Hepatocyte (in vitro differentiated cells): ENCODE results near the gene HEBP1.

Experiments used
- CTCF ChIP-seq: fragments of 200-600 bp; sonication (generic); IDR thresholded peaks from 2 replicates; pipeline ENCODE4 v1.5.1; 2016; ENCODE audit warnings: antibody characterized with exemption, mild to moderate bottlenecking; ENCODE audit not compliant: poor library complexity
- EZH2 ChIP-seq: fragments of 200-600 bp; sonication (generic); IDR thresholded peaks from 2 replicates; pipeline ENCODE4 v1.6.1; 2016; ENCODE audit warnings: antibody characterized with exemption, mild to moderate bottlenecking, borderline replicate concordance
- EZH2phosphoT487 ChIP-seq: fragments of 200-600 bp; sonication (generic); IDR thresholded peaks from one replicate; pipeline ENCODE4 v1.6.1; 2018; ENCODE audit warnings: antibody characterized with exemption, mild to moderate bottlenecking, low read depth, moderate library complexity; ENCODE audit not compliant: unreplicated experiment, severe bottlenecking

DNA sequence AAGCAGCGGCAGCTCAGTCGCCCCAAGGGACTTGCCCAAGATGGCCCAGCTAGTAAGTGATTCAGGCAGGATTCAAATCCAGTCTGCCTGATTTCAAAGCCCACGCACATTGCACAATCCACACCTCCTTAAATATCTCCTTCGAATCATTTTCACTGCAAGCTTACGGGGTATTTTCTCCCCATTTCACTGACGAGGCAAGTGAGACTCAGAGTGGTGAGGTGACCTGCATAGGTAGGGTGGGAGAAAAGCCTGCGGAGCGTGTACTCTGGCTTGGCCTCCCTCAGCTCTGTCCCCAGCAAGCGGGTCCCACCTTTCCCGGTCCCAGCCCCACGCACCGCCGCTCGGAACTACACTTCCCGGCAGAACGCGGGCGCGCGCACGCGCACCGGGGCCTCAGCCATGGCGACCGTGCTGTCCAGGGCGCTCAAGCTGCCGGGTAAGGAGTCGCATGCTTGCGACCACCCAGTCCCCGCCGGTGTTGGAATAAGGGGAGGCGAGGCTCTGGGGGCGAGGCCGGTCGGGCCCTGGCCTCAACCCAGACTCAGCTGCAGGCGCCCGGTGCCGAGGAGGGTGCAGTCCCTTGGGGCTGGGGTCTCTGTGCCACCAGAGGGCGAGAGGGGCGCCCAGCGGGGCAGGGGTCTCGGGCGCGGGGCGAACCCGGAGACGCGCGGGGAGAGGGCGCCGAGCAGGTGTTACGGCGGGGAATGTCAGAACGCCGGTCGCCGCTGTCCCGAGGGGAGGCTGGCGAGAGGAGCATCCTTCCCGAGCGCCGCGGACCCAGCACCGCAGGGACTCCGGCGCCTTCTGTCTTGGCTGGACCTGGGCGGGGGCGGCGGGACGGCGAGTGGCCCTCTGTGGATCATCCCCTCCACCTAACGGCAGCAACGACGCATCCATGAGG is 44.2 kb upstream of the HEBP1 start, which contains the start of gene FAM234B:
- TF ChIP-seq CTCF = peak; percentile 36
- no peak for TF ChIP-seq EZH2
- TF ChIP-seq EZH2phosphoT487 = no peak
